ENCODE results near the gene EIF4A3. TPM values are rescaled to one million over a fixed set of nuclear protein-coding genes. Genes with fewer than 3 reads are reported as not detected.

Gene EIF4A3
- total RNA-seq, 1 donor from 2014 or later = 77.2 TPM

GRCh38 chr17:80111702-80112470 lies 35.0 kb downstream of the EIF4A3 start:
- Mint-ChIP-seq H3K4me3 (no peak overlapping the region), H3K36me3 (peaks cover 19% of the 10 kb centered on the region), H3K27me3 (ENCODE audit: low read depth) (no peaks in the 10 kb centered on the region), H3K9me3 (peaks cover 14% of the 10 kb centered on the region), H3K4me1 (peaks cover 5% of the 10 kb centered on the region), H3K27ac (peak overlapping the region; percentile 54)
- peak in 1 of 2 experiments; percentile 27 for DNase-seq (ENCODE audit: low spot score in 2 of 2, unreplicated experiment in 2 of 2)
- TF ChIP-seq CTCF (IDR thresholded peaks at IDR 0.05; ENCODE audit: unreplicated experiment) = no peak

- TF ChIP-seq CTCF (IDR thresholded peaks at IDR 0.05; ENCODE audit: unreplicated experiment) = no peak
- H3K9me3 Mint-ChIP-seq = peaks cover 14% of the 10 kb centered on the region
- H3K27me3 Mint-ChIP-seq (ENCODE audit: low read depth) = no peaks in the 10 kb centered on the region
- peak in 1 of 2 experiments; percentile 30 for DNase-seq (ENCODE audit: low spot score in 2 of 2, unreplicated experiment in 2 of 2)
- peaks cover 19% of the 10 kb centered on the region for H3K36me3 Mint-ChIP-seq
- peak overlapping the region; percentile 54 for H3K27ac Mint-ChIP-seq
- peaks cover 5% of the 10 kb centered on the region for H3K4me1 Mint-ChIP-seq
- H3K4me3 Mint-ChIP-seq = no peak overlapping the region
These were observed 35.8 kb downstream of the EIF4A3 start for GRCh38 chr17:80110927-80111701.

- Mint-ChIP-seq H3K27ac (no peak overlapping the region), H3K27me3 (ENCODE audit: low read depth) (no peaks in the 10 kb centered on the region), H3K4me1 (peaks cover 8% of the 10 kb centered on the region), H3K36me3 (peaks cover 16% of the 10 kb centered on the region), H3K9me3 (peaks cover 11% of the 10 kb centered on the region), H3K4me3 (no peak overlapping the region)
- TF ChIP-seq CTCF (IDR thresholded peaks at IDR 0.05; ENCODE audit: unreplicated experiment) = no peak
- DNase-seq (ENCODE audit: low spot score in 2 of 2, unreplicated experiment in 2 of 2) = peak in 1 of 2 experiments; percentile 35
These were observed 36.5 kb downstream of the EIF4A3 start for GRCh38 chr17:80110447-80110812.

- peak in 1 of 2 experiments; percentile 7 for DNase-seq (ENCODE audit: low spot score in 2 of 2, unreplicated experiment in 2 of 2)
- no peak for TF ChIP-seq CTCF (IDR thresholded peaks at IDR 0.05; ENCODE audit: unreplicated experiment)
- Mint-ChIP-seq H3K36me3 (peaks cover 10% of the 10 kb centered on the region), H3K4me1 (peaks cover 8% of the 10 kb centered on the region), H3K4me3 (no peak overlapping the region), H3K27me3 (ENCODE audit: low read depth) (no peaks in the 10 kb centered on the region), H3K9me3 (peaks cover 5% of the 10 kb centered on the region), H3K27ac (no peak overlapping the region)
These were observed 37.0 kb downstream of the EIF4A3 start for GRCh38 chr17:80109713-80110446.

GRCh38 chr17:80109066-80109660 lies 37.8 kb downstream of the EIF4A3 start:
- H3K36me3 Mint-ChIP-seq = peaks cover 4% of the 10 kb centered on the region
- peak in 1 of 2 experiments; percentile 29 for DNase-seq (ENCODE audit: low spot score in 2 of 2, unreplicated experiment in 2 of 2)
- H3K27me3 Mint-ChIP-seq (ENCODE audit: low read depth) = no peaks in the 10 kb centered on the region
- peaks cover 12% of the 10 kb centered on the region for H3K4me1 Mint-ChIP-seq
- no peak for TF ChIP-seq CTCF (IDR thresholded peaks at IDR 0.05; ENCODE audit: unreplicated experiment)
- no peaks in the 10 kb centered on the region for H3K9me3 Mint-ChIP-seq
- no peak overlapping the region for H3K27ac Mint-ChIP-seq
- H3K4me3 Mint-ChIP-seq = no peak overlapping the region

Measured in mesothelial cell of epicardium (in vitro differentiated cells).